IMR-90 (cell line): ENCODE results near the gene PARVG. TPM values are rescaled to one million over a fixed set of nuclear protein-coding genes. Genes with fewer than 3 reads are reported as not detected.

ENCODE experiments used
- ATAC-seq: fragments of 200-7000 bp; cut with Tn5 transposase; 2 replicates; pipeline ENCODE4 v1.9.1; 2020; ENCODE audit warnings: low read depth, mild to moderate bottlenecking, moderate library complexity
- BruUV-seq: library from RNA; stranded (reverse); fragments of 400-500 nt; replicated peaks from 2 replicates; lab custom pipeline; 2021; lab: Mats Ljungman, UMichigan
- CTCF ChIA-PET: fragments of 300-600 bp; formaldehyde crosslinking; extraction: SDS; loops from one replicate; lab custom pipeline; 2021; ENCODE audit warnings: antibody characterized with exemption; lab: Yijun Ruan, JAX
- POLR2A ChIA-PET: fragments of 300-600 bp; sonication (Branson Sonifier 250); formaldehyde crosslinking; loops from one replicate; lab custom pipeline; 2022; ENCODE audit warnings: antibody characterized with exemption; ENCODE audit not compliant: unreplicated experiment; lab: Charles Lee
- DNase-seq: peaks from one replicate; pipeline ENCODE4 v3.0.0; 2013
- H2AFZ ChIP-seq: replicated peaks from 2 replicates; pipeline ENCODE3; 2013; ENCODE audit warnings: low read length, mild to moderate bottlenecking; ENCODE audit not compliant: poor library complexity
- H2AK5ac ChIP-seq: 2 replicates; pipeline ENCODE4 v1.6.1; 2013; ENCODE audit warnings: low read depth, low read length, inconsistent platforms
- H2AK9ac ChIP-seq: replicated peaks from 2 replicates; pipeline ENCODE3; 2013; ENCODE audit warnings: mild to moderate bottlenecking, low read depth, low read length, moderate library complexity; ENCODE audit not compliant: poor library complexity
- H2BK120ac ChIP-seq: 2 replicates; pipeline ENCODE4 v1.6.1; 2013; ENCODE audit warnings: low read depth, low read length, inconsistent platforms
- H2BK15ac ChIP-seq: 3 replicates; pipeline ENCODE4 v1.6.1; 2013; ENCODE audit warnings: low read depth, low read length, inconsistent platforms
- H2BK20ac ChIP-seq: 2 replicates; pipeline ENCODE4 v1.6.1; 2013; ENCODE audit warnings: low read depth, mild to moderate bottlenecking, inconsistent platforms, low read length, moderate library complexity
- H2BK5ac ChIP-seq: 2 replicates; pipeline ENCODE4 v1.6.1; 2013; ENCODE audit warnings: mild to moderate bottlenecking, low read depth, low read length, inconsistent platforms; ENCODE audit not compliant: poor library complexity, severe bottlenecking
- H3K14ac ChIP-seq: replicated peaks from 2 replicates; pipeline ENCODE4 v1.6.1; 2013; ENCODE audit warnings: low read depth, low read length, inconsistent platforms
- H3K18ac ChIP-seq: 2 replicates; pipeline ENCODE4 v1.6.1; 2013; ENCODE audit warnings: low read depth, low read length, control low read depth
- H3K23ac ChIP-seq: 2 replicates; pipeline ENCODE4 v1.6.1; 2013; ENCODE audit warnings: low read depth, low read length, inconsistent platforms
- H3K27ac ChIP-seq: 2 replicates; pipeline ENCODE4 v1.5.1; 2013; ENCODE audit warnings: mild to moderate bottlenecking, control low read depth, low read length; ENCODE audit not compliant: insufficient read depth
- H3K27me3 ChIP-seq: 2 replicates; pipeline ENCODE4 v1.6.1; 2013; ENCODE audit warnings: low read length; ENCODE audit not compliant: control insufficient read depth, insufficient read depth
- H3K36me3 ChIP-seq: 2 replicates; pipeline ENCODE4 v1.6.1; 2013; ENCODE audit warnings: low read length, mixed read lengths; ENCODE audit not compliant: control insufficient read depth, insufficient read depth
- H3K4ac ChIP-seq: 2 replicates; pipeline ENCODE4 v1.6.1; 2013; ENCODE audit warnings: low read depth, low read length, inconsistent platforms
- H3K4me1 ChIP-seq: 2 replicates; pipeline ENCODE4 v1.6.1; 2013; ENCODE audit warnings: low read length, mixed read lengths; ENCODE audit not compliant: control insufficient read depth, insufficient read depth
- H3K4me2 ChIP-seq: 2 replicates; pipeline ENCODE4 v1.6.1; 2013; ENCODE audit warnings: low read depth, mild to moderate bottlenecking, control low read depth, low read length, moderate library complexity
- H3K4me3 ChIP-seq: 2 replicates; pipeline ENCODE4 v1.5.1; 2013; ENCODE audit warnings: low read depth, mild to moderate bottlenecking, control low read depth, low read length, moderate library complexity; ENCODE audit not compliant: insufficient read depth
- H3K56ac ChIP-seq: 2 replicates; pipeline ENCODE4 v1.6.1; 2013; ENCODE audit warnings: low read length, inconsistent platforms; ENCODE audit not compliant: insufficient read depth; ENCODE audit errors: extremely low read depth
- H3K79me1 ChIP-seq, 2 experiments: 2 replicates each; pipeline ENCODE4 v1.6.1; 2013; ENCODE audit warnings: low read length in 2 of 2, inconsistent platforms in 1 of 2, low read depth in 1 of 2
- H3K9ac ChIP-seq: 2 replicates; pipeline ENCODE4 v1.6.1; 2013; ENCODE audit warnings: low read depth, low read length, control low read depth
- H3K9me1 ChIP-seq: 2 replicates; pipeline ENCODE4 v1.6.1; 2013; ENCODE audit warnings: low read length, inconsistent platforms; ENCODE audit not compliant: insufficient read depth
- H3K9me3 ChIP-seq: 2 replicates; pipeline ENCODE4 v1.6.1; 2013; ENCODE audit warnings: low read length; ENCODE audit not compliant: control insufficient read depth, insufficient read depth
- H4K20me1 ChIP-seq: 2 replicates; pipeline ENCODE4 v1.6.1; 2013; ENCODE audit warnings: low read length, inconsistent platforms; ENCODE audit not compliant: insufficient read depth
- H4K5ac ChIP-seq: 2 replicates; pipeline ENCODE4 v1.6.1; 2013; ENCODE audit warnings: mild to moderate bottlenecking, low read depth, low read length, control low read depth
- H4K8ac ChIP-seq, 2 experiments: 2 replicates each; pipeline ENCODE4 v1.6.1; 2013; ENCODE audit warnings: low read depth in 2 of 2, low read length in 2 of 2, control low read depth in 1 of 2, inconsistent platforms in 1 of 2
- H4K91ac ChIP-seq: 2 replicates; pipeline ENCODE4 v1.6.1; 2013; ENCODE audit warnings: low read depth, low read length, inconsistent platforms; ENCODE audit not compliant: insufficient read depth
- BHLHE40 ChIP-seq: fragments of 150-350 bp; IDR thresholded peaks from 2 replicates; pipeline ENCODE4 v1.6.1; 2016; ENCODE audit warnings: mild to moderate bottlenecking, low read depth, low read length
- CTCF ChIP-seq: conservative IDR thresholded peaks from 2 replicates; pipeline ENCODE4 v1.5.1; 2012; ENCODE audit warnings: mild to moderate bottlenecking, low read depth, low read length, improper control_type of control experiment
- ELK1 ChIP-seq: fragments of 150-350 bp; IDR thresholded peaks from 2 replicates; pipeline ENCODE4 v1.6.1; 2016; ENCODE audit warnings: low read depth, mild to moderate bottlenecking, low read length, moderate library complexity, borderline replicate concordance
- NFE2L2 ChIP-seq: fragments of 150-350 bp; IDR thresholded peaks from 2 replicates; pipeline ENCODE4 v1.6.1; 2016; ENCODE audit warnings: low read depth, mild to moderate bottlenecking, low read length
- WGBS, 2 experiments: methylation state at CpG; one replicate each; pipeline versions ENCODE4 v1.1.5 to v1.1.7; 2013; ENCODE audit warnings: missing lambda C conversion rate in 2 of 2; ENCODE audit not compliant: insufficient read length in 1 of 2; ENCODE audit errors: extremely low coverage in 2 of 2; 5-methylcytosine and 5-hydroxymethylcytosine counted together
- dilution Hi-C: fragments of 300-500 bp; cut with HindIII; formaldehyde crosslinking; loops from one replicate; pipeline ENCODE4 v1.14.3; 2018; ENCODE audit warnings: low sequenced_read_pairs; ENCODE audit not compliant: unreplicated experiment
- in situ Hi-C: fragments of 300-500 bp; cut with MboI; formaldehyde crosslinking; loops from 3 replicates; pipeline ENCODE4 v1.14.3; 2019; ENCODE audit warnings: low sequenced_read_pairs, inconsistent platforms, mixed read lengths
- intact Hi-C: fragments of 100-400 bp; cut with micrococcal nuclease; formaldehyde crosslinking; loops from 2 replicates; pipeline ENCODE4 v1.10.0; 2022
- polyA plus RNA-seq, 3 experiments: library from polyadenylated mRNA; depleted of rRNA; stranded (reverse); fragments of >200 nt; gene quantifications; 2 replicates each; pipeline ENCODE4 v1.2.3, GENCODE V29; 2012; ENCODE audit warnings: low replicate concordance in 1 of 3
- total RNA-seq: library from RNA; depleted of rRNA; stranded (reverse); fragments of >200 nt; gene quantifications from 2 replicates; pipeline ENCODE4 v1.2.3, GENCODE V29; 2012

Gene PARVG
- total and polyA plus RNA-seq, 2 of the 4 experiments (the other 2 are of a cell fraction): not detected

GRCh38 chr22:44245867-44246266 is 65.1 kb downstream of the PARVG start:
- no peaks in the 10 kb centered on the region for H3K27me3 ChIP-seq
- H3K36me3 ChIP-seq: peaks cover 2% of the 10 kb centered on the region; the same call in 1 of the 2 replicates
- no peak overlapping the region for H2AFZ ChIP-seq
- no peaks in the 10 kb centered on the region for H3K79me1 ChIP-seq
- H2BK120ac ChIP-seq: no peak overlapping the region
- in situ Hi-C loops (no loop called here), intact Hi-C loops (no loop called here), dilution Hi-C loops (no loop called here)
- H2BK20ac ChIP-seq: no peak overlapping the region
- TF ChIP-seq CTCF: no peak
- TF ChIP-seq NFE2L2: no peak
- no peak for TF ChIP-seq BHLHE40
- TF ChIP-seq ELK1: no peak
- POLR2A ChIA-PET: no interaction called here
- no peak overlapping the region for H2BK15ac ChIP-seq
- no peak overlapping the region for H3K56ac ChIP-seq
- no peak overlapping the region for H3K4ac ChIP-seq
- H4K8ac ChIP-seq: no peak overlapping the region
- no peaks in the 10 kb centered on the region for H3K9me1 ChIP-seq
- no peak overlapping the region for H3K9ac ChIP-seq
- no TSS peak for BruUV-seq
- no peak overlapping the region for H2BK5ac ChIP-seq
- ATAC-seq (no peak), DNase-seq (no peak)
- H3K27ac ChIP-seq: no peak overlapping the region
- H3K4me2 ChIP-seq: no peak overlapping the region
- H2AK9ac ChIP-seq: no peak overlapping the region
- no peak overlapping the region for H3K18ac ChIP-seq
- WGBS, 2 experiments: no CpG with 5 or more reads among the region's 8 CpGs
- H3K4me1 ChIP-seq: no peaks in the 10 kb centered on the region
- no peak overlapping the region for H4K91ac ChIP-seq
- no peak overlapping the region for H3K23ac ChIP-seq
- H3K4me3 ChIP-seq: no peak overlapping the region
- H3K14ac ChIP-seq: no peak overlapping the region
- CTCF ChIA-PET: no interaction called here
- peaks cover 11% of the 10 kb centered on the region for H3K9me3 ChIP-seq
- no peak overlapping the region for H2AK5ac ChIP-seq
- no peak overlapping the region for H4K5ac ChIP-seq
- no peaks in the 10 kb centered on the region for H4K20me1 ChIP-seq
